Melanocyte of skin (primary cell): Measurements from ENCODE around the gene AGPAT4. TPM values are rescaled to one million over a fixed set of nuclear protein-coding genes. Genes with fewer than 3 reads are reported as not detected.

ENCODE experiments used
- total RNA-seq, 2 donors: library from RNA; depleted of rRNA; stranded (reverse); fragments of >200 nt; gene quantifications; 2 replicates each; pipeline ENCODE4 v1.2.3, GENCODE V29; 2012

Gene AGPAT4, protein sequence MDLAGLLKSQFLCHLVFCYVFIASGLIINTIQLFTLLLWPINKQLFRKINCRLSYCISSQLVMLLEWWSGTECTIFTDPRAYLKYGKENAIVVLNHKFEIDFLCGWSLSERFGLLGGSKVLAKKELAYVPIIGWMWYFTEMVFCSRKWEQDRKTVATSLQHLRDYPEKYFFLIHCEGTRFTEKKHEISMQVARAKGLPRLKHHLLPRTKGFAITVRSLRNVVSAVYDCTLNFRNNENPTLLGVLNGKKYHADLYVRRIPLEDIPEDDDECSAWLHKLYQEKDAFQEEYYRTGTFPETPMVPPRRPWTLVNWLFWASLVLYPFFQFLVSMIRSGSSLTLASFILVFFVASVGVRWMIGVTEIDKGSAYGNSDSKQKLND
- total RNA-seq, result 10 to 100 TPM in 1 of 2 donors, 1 to 10 TPM in 1; 5.9 to 10.7 TPM

DNA sequence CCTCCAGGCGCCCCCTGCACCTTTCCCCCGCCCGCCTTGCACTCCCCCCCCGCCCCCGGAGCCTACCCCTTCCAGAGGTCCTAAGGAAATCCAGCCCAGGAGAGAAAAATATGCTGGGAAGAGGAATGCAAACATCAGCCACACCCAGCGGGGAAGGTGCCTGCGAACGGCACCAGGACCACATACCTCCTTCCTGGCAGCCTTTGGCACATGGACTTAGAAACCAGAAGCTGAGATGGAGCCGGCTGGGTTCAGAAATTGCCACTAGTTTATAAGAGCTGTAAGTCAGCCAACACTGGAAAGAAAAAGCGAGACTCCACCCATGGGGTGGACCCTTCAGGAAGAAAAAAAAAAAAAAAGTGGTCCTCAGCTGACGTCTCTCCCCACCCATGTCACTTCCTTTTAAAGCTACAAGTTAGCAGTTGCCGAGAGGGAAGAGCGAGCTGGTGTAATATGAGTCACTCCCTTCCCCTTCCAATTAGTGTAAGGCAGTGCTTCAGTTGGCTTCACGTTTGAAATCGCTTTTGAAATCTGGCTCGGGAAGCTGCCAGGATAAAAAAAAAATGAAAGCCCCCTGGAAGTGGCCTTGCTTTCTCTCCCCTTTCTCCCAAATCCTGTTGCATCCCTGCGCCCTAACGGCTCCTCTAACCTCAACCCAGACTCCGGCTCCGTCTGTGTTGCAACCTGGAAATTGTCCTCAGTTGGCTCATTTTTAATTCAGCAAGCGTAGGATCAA lies at the start of gene AGPAT4:
AGPAT4 (minus strand) TSS at position 310 of the 736 bp plus-strand sequence. CDS start 41,848 bp downstream, outside the sequence.

